Measurements from ENCODE around the gene LRP1.

DNA sequence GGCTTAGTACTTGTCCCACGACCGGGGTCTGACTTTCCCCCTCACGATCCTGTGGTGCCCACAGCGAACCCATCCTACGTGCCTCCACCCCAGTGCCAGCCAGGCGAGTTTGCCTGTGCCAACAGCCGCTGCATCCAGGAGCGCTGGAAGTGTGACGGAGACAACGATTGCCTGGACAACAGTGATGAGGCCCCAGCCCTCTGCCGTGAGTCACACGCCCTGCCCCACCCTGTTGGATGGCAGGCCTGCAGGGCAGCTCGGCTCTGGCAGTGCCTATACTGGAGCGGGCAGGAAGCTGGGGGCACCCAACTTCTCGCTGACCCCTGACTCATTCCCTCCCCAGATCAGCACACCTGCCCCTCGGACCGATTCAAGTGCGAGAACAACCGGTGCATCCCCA, 37.5 kb downstream of the LRP1 start:
- TF ChIP-seq, protein P1, sequence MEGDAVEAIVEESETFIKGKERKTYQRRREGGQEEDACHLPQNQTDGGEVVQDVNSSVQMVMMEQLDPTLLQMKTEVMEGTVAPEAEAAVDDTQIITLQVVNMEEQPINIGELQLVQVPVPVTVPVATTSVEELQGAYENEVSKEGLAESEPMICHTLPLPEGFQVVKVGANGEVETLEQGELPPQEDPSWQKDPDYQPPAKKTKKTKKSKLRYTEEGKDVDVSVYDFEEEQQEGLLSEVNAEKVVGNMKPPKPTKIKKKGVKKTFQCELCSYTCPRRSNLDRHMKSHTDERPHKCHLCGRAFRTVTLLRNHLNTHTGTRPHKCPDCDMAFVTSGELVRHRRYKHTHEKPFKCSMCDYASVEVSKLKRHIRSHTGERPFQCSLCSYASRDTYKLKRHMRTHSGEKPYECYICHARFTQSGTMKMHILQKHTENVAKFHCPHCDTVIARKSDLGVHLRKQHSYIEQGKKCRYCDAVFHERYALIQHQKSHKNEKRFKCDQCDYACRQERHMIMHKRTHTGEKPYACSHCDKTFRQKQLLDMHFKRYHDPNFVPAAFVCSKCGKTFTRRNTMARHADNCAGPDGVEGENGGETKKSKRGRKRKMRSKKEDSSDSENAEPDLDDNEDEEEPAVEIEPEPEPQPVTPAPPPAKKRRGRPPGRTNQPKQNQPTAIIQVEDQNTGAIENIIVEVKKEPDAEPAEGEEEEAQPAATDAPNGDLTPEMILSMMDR (IDR thresholded peaks at IDR 0.05), result no peak
- TF ChIP-seq POLR2A (IDR thresholded peaks at IDR 0.05), result no peak

All from prostate gland (tissue), 2 donors.